Femur (tissue), 1 donor: ENCODE data around the gene CTNNA2.

Experiments
- DNase-seq: peaks from one replicate; pipeline ENCODE4 v3.0.0-alpha.2; 2017

The CTNNA2 gene

DNA sequence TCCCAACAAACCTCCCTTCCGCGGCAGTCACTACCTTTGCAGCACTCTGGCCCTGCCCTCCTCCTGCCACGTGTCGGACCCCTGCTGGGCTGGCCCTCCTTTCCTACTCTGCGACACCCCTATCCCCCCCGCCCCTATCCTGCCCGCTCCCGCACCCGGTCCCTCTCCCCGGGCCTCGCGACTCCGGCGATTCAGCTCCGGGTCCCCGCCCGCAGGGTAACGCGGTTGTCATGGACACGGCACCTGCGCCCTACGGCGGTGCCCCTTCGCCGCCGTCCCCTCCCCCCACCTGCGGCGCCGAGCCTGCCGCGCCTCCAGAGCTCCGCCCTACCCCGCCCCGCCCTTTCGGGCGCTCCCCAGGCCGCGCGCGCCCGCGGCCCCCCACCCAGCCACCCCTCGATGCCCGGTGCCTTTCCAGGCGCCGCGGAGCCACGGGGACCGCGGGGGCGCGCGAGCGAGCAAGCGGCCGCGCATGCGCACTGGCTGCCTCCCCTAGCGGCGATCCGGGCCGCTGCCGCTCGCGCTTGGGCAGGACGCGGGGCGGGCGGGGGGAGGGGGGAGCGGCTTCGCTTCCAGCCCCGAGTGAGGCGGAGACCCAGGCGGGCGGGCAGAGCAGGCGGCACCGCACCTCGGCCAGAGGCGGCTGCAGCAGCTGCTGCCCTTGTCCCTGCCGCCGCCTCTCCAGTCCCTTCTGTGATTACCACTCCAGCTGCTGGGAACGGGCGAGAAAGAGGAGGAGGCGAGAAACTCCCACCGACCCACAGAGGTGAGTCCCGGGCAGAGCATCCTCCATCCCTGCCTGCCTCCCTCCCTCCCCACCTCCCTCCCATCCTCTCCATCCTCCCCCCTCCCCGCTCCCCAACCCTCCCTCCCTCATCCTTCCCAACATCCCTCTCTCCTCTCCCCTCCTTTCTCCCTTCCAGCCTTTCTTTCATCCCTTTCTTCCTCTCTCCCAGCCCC is at the start of gene CTNNA2:
Gene CTNNA2 (plus strand): TSS at position 610 of the 960 bp plus-strand sequence.
- DNase-seq = peak; percentile 36

DNA sequence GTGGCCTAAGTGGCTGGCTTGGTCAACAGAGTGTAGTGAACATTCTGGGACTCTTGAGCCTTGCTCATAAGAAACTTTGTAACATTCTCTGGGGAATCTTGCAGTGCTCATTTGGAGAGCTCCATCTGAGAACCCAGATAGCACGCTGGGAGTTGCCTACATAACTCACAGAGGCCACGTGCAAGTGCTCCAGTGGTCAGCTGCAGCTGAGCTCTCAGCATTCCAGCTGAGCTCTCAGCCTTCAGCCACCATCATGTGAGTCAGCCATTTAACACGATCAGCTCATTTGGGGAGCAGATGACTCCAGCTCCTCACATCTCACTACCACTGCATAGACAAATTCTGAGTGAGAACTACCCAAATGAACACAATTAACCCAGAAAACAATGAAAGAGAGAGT is 25.5 kb upstream of the CTNNA2 start:
- no peak for DNase-seq

DNA sequence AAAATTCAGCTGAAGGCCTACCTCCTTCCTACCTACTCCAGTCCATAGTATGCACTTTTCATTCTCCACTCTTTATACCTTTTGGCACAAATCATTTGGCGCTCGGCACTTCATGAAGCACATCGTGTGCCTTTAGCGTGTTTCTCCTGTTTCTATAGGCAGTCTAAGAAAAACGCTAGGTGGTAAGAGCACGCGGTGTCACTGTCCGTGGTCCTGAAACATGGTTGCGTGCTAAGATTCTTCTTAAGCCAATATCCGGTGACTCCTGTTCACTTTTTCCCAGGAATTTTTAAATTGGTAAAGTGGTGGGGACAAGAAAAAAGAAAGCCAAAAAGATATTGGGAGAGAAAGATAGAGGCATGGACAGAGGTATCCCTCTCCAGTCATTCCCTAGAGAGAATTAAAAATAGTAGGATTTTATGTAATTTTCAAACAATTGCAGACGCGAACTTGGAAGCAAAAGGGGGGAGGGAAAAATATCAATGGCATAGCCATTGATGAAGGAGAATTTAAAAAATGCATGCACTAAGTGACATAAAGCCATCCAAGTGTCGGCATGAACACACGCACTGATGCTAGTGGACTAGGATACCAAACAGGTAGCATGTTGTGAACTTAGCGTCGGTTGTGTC is 1.4 kb upstream of the CTNNA2 start:
- DNase-seq = peak; percentile 58

DNA sequence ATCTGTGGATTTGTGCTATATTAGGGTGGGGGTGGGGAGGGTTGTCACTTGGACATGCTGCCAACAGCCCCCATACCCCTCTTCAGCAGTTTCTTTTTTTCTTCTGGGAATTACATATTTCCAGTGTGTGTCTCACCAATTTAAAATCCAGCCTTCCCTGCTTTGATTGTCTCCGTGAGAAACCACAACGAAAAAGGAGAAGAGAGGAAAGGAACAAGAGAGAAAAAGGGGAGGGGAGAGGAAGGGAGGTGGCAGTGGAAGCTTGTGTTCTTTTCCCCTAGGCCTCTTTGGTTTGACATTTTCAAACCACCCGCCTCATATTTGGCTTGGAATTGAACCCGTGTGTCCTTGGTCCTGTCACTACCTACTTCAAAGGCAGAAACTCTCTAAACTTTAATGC is 860 bp downstream of the CTNNA2 start:
- DNase-seq = no peak

DNA sequence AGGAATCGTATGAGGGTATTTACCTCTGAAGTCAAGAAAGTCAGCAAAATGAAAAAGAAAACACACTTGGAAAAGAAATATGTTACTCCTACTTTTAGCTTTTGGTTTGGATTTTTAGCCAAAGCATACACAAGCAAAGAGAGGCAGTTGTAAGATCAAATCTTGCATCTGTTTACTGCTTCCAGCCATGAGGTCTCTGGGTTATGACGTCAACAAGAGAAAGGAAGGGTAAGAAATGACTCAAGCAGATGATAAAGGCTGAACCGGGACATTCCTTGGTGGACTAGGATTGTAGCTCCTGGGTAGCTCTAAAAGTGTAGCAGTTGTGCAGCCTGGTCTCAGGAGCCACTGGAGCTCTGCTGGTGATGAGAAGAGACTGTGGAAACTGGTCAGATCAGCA is 16.8 kb downstream of the CTNNA2 start:
- no peak for DNase-seq

DNA sequence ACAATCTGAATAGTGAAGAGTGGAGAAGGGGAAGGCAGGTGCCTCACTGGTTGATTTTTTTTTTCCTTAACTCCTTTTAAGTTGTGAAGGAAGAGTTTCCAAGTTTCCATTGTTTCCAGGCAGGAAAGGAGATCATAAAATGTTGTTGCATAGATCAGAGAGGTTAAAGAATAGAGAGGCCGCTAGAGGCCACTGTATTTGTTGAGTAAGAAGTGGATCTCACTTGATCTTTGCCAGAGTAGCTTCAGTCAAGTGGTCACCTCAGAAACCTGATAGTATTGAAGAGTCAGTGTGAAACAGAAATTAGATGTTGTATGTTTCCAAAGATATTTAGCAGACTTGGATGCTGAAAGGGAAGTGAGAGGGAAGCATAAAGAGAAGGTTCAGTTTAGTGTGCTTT is 17.6 kb downstream of the CTNNA2 start:
- no peak for DNase-seq

DNA sequence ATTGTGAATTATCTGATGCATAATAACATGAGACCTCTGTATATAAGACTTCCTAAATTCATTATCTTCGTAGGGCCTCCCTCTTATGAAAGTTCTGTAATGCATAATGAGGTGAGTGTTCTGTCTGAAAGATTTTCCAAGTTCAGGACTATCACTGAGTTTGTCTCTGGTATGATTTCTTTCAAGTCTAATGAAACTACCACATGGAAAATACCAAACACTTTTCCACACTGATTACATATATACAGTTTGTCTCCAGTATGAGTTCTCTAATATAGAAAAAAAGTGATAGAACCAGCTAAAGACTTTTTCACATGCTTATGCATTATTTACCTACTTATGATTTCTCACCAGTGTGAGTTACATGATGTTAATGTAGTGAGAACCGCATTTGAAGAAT is 34.7 kb downstream of the CTNNA2 start:
- no peak for DNase-seq

DNA sequence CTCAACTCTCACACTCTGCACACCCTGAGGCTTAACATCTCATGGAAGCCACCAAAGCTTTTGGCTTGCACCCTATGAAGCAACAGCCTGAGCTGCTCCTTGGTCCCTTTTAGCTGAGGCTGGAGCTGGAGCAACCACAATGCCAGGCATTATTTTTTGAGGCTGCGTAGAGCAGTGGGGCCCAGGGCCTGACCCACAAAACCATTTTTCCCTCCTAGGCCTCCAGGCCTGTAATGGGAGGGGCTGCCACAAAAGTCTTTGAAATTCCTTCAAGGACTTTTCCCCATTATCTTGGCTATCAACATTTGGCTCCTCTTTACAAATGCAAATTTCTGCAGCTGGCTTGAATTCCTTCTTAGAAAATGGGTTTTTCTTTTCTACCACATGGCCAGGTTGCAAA is 39.8 kb downstream of the CTNNA2 start:
- no peak for DNase-seq

DNA sequence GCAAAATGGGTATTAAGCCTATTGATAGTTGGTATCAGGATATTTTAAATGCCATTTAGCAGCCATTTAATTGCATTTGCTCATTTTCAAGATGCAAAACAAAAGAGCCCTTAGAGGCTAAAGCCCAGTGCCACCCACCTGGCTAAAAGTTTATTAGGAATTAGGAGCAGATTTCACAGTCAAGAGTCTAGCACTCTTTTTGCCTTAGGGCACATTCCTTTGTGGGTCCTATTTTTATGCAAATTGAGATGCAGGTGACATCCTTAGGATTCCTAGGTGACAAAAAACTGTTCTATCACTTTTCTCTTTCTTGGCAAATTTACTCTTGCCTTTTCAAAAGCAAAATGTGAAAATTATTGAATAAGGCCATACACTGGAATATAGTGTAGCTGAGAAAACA is 42.0 kb downstream of the CTNNA2 start:
- DNase-seq = no peak

DNA sequence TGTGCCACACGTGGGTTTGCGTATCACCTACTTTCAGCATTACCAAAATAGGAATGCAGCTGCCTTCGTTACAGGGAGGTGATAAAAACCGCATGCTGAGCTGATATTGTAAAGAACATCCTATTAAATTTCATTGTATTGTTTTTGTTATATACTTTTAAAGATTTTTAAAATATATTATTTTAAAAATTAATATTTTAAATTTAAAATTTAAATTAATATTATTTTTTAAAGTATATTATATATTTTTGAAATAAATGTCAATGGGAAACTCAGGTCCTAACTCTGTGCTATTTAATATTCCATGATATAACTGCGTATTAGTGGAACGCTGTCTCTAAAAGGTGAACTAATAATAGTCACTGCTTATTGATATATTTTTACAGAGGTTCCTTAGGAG is 51.2 kb downstream of the CTNNA2 start:
- DNase-seq = no peak

DNA sequence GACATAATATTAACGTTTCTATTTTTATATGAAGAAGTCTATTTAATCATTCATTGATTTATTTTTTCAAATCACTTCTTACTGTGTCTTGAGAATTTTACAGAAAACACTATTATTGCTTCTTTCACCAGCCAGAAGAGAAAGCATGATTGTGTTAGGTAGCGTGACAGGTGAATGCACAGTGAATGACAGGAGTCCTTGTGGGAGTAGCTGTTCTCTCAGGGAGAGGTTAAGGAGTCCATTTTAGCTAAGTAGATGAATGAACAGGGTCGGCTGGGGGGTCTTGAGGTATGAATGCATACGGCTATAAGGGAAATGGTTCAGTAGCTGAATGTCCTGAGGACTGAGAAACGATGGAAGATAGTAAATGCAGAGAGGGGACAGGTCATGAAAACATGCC is 56.2 kb downstream of the CTNNA2 start:
- no peak for DNase-seq

DNA sequence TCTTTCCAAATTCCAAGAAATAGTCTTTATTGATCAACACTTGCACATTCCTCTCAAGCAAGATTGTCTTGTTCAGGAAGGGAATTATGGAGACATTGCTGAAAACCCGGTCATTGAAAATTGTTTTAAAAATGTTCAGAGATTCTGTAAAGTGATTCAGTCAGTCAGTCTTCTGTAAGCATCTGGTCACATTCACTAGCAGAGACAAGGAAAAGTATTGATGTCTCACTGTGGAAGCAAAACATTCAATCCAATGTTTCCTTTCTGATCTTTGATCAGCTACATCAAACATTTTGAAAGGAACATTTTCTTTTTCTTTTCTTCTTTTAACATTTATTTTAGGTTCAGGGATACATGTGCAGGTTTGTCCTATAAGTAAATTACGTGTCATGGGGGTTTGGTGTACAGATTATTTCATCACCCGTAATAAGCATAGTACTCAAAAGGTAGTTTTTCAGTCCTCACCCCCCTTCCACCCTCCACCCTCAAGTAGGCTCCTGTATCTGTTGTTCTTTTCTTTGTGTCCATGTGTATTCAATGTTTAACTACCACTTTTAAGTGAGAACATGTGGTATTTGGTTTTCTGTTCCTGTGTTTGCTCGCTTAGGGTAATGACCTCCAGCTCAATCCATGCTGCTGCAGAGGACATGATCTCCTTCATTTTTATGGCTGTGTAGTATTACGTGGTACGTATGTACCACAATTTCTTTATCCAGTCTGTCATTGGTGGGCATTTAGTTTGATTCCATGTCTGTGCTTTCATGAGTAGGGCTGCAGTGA is 61.2 kb downstream of the CTNNA2 start:
- no peak for DNase-seq

DNA sequence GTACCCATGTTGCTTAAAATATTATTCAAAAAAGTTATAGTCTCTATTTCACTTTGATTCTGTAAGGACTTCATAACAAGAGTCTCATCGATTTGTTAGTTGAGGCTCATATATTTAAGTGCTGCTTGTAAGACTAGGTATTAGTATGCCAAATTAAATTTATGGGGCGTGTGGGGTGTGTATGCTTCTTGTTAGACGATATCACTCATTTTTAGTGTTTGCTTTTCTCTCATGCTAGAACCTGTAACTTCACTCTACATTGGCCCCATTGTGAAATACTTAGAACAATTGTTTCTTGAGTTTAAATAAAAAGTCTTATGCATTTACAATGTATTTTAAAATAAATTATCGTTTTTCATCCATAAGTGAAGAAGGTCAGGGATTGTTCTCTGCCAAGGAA is 63.6 kb downstream of the CTNNA2 start:
- no peak for DNase-seq

DNA sequence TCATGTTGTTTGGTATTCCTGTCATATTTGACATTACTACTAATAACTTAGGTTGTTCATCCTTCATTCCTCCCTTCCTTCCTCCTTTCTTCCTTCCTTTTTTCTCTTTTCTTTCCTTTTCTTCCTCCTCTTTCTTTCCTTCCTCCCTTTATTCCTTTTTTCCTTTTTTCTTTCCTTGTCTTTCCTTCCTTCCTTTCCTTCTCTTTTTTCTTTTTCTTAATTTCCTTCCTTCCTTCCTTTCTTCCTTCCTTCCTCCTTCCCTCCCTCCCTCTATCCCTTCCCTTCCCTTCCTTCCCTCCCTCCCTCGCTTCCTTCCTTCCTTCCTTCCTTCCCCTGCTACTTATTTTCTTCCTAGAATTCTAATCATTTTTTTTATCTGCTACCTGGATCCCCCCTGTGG is 66.1 kb downstream of the CTNNA2 start:
- no peak for DNase-seq

DNA sequence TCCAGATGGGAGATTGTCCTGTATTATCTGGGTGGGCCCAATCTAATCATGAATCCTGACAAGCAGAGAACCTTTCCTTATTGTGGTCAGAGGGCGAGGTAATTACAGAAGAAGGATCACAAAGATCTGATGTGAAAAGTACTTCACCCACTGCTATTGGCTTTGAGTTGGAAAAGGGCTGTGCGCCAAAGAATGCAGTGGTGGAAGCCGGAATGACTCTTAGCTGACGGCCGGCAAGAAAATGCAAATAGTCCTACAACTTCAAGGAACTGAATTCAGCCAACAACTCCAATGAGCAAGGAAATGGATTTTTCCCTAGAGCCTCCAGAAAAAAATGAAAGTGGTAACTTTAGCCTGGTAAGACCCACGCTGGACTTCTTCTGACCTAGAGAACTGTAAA is 67.3 kb downstream of the CTNNA2 start:
- DNase-seq = no peak

DNA sequence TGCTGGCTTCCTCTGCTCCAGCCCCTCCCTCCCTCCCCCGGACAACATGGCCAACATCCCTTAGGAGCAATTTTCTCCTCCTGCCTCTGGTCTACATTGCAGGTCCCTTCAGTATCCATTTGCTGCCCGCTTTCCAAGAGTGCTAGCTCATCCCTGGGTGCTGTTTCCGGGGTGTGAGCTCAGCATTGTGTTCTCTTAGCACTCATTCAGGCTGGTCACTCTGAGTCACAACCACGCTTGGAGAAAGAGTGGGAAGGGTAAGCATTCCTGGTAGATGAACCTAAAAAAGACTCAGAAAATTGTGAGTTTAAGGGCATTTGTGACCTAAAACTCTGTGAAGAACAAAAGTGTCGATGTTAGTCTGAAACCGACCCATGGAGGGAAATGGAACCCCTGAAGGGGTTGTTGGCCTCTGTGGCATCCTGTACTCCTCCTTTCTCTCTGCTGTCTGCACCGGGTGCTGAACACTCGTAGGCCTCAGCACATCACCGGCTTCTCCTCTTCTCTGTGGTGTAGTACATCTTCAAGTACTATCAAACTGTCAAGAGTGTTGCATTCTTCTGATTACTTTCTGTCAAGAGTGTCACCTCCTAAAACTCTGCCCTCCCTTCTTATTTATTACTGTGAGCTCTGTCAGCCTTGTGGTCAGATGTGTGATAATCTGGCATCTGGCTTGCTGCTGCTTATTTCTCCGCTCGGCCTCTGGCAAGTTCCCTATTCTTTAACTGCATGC is 73.0 kb downstream of the CTNNA2 start:
- DNase-seq = no peak

DNA sequence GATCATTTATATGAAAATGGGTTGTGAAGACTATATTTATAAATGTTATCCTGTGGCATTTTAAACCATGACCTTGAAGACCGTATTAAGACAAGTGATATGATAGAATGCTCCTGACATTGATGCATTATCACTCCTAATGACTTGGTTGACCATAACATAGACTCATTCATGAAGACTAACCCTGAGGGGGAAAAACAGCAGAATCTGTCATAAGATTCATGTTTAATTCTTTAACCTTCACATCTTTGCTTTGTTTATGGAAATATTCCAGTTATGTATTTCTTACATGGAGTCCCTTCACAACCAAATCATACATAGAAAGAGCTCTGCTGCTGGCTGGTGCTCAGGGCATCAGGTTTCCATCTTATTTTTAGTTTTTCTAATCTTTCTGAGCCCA is 78.4 kb downstream of the CTNNA2 start:
- DNase-seq = no peak

DNA sequence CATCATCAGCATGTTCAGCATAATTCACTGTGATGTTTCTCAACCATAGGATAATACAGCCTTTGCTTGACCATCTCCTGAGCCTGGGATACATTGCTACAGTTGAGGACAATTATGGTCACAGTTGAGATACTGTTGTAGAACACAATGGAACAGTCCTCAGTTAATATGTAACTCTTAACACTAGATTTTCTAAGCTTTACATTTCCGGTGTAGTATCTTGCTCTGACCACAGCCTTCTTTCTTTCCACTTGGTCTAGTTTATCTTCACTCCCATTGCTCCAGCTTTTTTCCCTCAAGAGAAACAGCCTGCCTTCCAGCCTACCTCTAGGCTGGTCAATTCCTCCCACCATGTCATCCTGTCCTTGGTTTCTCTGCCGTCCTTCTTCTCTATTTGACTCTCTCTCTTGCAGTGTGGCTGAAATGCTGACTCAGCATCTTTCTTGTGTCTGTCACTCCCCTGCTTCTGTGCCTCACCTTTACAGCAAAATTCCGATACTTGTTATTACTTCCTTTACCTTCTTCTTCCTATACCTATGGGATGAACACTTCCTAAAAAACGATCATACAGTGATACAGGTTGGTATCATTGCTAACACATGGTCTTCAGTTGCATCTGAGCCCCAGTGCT is 80.5 kb downstream of the CTNNA2 start:
- no peak for DNase-seq

DNA sequence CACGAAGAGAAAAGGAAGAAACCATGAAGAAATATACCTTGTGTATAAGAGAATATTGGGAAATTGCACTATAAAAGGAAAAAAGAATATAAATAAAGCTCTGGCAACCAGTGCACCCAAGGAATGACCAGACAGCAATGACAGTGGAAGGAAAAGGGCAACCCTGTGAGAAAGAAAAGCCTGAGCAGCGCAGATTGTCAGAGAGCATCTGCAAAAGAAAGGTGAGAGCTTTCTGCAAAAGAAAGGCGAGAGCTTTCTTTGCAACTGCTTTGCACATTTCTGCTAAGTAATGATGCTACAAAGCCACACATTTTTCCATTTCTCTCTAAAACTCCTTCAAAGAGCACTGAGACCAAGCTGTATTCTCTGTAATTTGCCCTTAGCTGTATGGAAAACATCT is 83.6 kb downstream of the CTNNA2 start:
- no peak for DNase-seq

DNA sequence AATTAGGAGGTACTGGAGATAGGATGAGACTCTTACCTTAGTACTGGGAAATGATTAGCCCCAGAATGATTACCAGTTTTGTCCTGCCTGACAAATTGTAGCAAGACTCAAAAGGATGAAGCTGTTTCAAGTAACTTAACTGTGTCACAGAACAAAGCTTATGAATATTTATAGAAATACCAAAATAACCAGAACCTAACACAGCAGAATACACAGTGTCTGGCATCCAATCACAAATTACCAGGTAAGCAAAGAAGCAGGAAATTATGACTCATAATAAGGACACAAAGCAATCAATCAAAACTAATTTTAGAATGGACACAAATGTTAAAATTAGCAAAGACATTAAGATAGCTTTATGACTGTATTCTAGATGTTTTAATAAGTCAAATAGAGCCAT is 91.9 kb downstream of the CTNNA2 start:
- DNase-seq = no peak

DNA sequence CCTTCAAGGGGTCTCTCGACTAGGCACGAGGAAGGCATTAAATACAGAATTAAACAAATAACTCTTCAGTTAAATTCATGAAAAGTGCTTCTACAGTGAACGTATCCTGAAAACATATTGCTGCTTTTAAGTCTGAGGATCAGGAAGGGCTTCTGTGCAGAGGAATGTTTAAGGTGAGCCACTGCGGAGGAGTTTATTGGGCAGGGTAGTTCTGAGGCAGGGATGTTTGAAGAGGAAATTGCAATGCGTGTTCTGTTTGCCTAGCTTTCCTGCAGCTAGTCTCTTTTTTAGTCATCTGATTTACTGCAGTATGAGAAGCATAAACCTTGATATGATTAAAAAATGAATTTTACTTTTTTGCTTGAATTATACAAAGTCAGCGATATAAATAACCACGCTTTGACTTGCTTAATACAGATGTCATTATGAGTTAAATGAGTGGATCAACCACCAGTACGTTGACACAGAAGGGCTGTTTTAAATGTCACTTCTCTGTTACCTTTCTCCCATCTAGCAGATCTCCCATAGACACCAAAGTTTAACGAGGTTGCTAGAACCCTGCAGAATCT is 98.7 kb downstream of the CTNNA2 start:
- DNase-seq = no peak

DNA sequence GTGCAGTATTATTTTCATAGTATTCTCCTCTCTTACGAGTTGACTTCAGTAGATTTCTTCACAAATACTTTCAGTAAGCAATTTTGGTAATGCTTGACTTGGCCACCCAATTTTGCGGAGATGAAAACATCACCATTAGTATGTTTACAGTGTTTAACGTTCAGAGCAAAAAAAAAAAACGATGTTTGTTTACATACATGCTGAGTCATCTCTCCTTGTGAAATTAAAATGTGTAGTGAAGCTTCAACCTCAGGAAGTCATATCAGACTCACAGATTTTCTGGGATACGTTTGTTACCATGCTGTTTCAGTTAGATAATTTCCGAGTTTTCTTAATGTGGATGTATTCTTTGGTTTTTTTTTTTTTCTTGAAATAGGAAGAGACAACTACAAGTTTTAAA is 100.1 kb downstream of the CTNNA2 start:
- DNase-seq = no peak
